Measurements from ENCODE around the gene MACROD2. TPM values are rescaled to one million over a fixed set of nuclear protein-coding genes. Genes with fewer than 3 reads are reported as not detected.

The MACROD2 gene
- total and polyA plus RNA-seq, 4 donors: 0.66 to 10.5 (median 3.3) TPM

- WGBS: 85% methylated on average over 5 of the region's 5 CpGs
- no peak for DNase-seq (ENCODE audit: low spot score)
- no peaks in the 10 kb centered on the region for H3K36me3 ChIP-seq (ENCODE audit: control insufficient read depth in 4 of 4, insufficient read depth in 3 of 4, low read depth in 1 of 4, low read length in 3 of 4)
- TF ChIP-seq CTCF (IDR thresholded peaks at IDR 0.05; ENCODE audit: low read depth, low read length, missing input control) (no peak), JUND (IDR thresholded peaks at IDR 0.05) (no peak), EGR1 (IDR thresholded peaks at IDR 0.05; ENCODE audit: low read depth in 2 of 2) (no peak), YY1 (IDR thresholded peaks at IDR 0.05) (no peak), RXRA (IDR thresholded peaks at IDR 0.05) (no peak), SP1 (IDR thresholded peaks at IDR 0.05) (no peak)
- no peak overlapping the region for H3K4me3 ChIP-seq (ENCODE audit: low read depth in 1 of 3, low read length in 3 of 3)
- no peak overlapping the region for H3K27ac ChIP-seq (ENCODE audit: low read depth in 1 of 2, low read length in 2 of 2)
- no peaks in the 10 kb centered on the region for H3K27me3 ChIP-seq (ENCODE audit: control insufficient read depth in 4 of 4, insufficient read depth in 4 of 4, low read length in 3 of 4)
- no peaks in the 10 kb centered on the region for H3K9me3 ChIP-seq (ENCODE audit: control insufficient read depth in 4 of 4, low read length in 3 of 4)
- no peak overlapping the region for H3K9ac ChIP-seq (ENCODE audit: low read depth in 1 of 2, low read length in 2 of 2)
- H3K4me1 ChIP-seq (ENCODE audit: control insufficient read depth in 4 of 4, insufficient read depth in 4 of 4, low read length in 3 of 4): no peaks in the 10 kb centered on the region
These were observed 1258.1 kb downstream of the MACROD2 start for GRCh38 chr20:15253431-15253830.

- no peaks in the 10 kb centered on the region for H3K4me1 ChIP-seq (ENCODE audit: control insufficient read depth in 4 of 4, insufficient read depth in 4 of 4, low read length in 3 of 4)
- WGBS: 78% methylated on average over 6 of the region's 6 CpGs
- H3K9ac ChIP-seq (ENCODE audit: low read depth in 1 of 2, low read length in 2 of 2): no peak overlapping the region
- no peaks in the 10 kb centered on the region for H3K27me3 ChIP-seq (ENCODE audit: control insufficient read depth in 4 of 4, insufficient read depth in 4 of 4, low read length in 3 of 4)
- no peak overlapping the region for H3K4me3 ChIP-seq (ENCODE audit: low read depth in 1 of 3, low read length in 3 of 3)
- DNase-seq (ENCODE audit: low spot score): no peak
- H3K27ac ChIP-seq (ENCODE audit: low read depth in 1 of 2, low read length in 2 of 2): no peak overlapping the region
- no peaks in the 10 kb centered on the region for H3K36me3 ChIP-seq (ENCODE audit: control insufficient read depth in 4 of 4, insufficient read depth in 3 of 4, low read depth in 1 of 4, low read length in 3 of 4)
- no peaks in the 10 kb centered on the region for H3K9me3 ChIP-seq (ENCODE audit: control insufficient read depth in 4 of 4, low read length in 3 of 4)
- TF ChIP-seq CTCF (IDR thresholded peaks at IDR 0.05; ENCODE audit: low read depth, low read length, missing input control): no peak
- no peak for TF ChIP-seq EGR1 (IDR thresholded peaks at IDR 0.05; ENCODE audit: low read depth in 2 of 2)
- TF ChIP-seq HNF4G (IDR thresholded peaks at IDR 0.05): no peak
- no peak for TF ChIP-seq TAF1 (conservative IDR thresholded peaks at IDR 0.05)
- no peak for TF ChIP-seq HNF4A (conservative IDR thresholded peaks at IDR 0.05)
- TF ChIP-seq ZBTB33 (IDR thresholded peaks at IDR 0.05): no peak
- TF ChIP-seq GABPA (IDR thresholded peaks at IDR 0.05 in 1 of 2, conservative IDR thresholded peaks at IDR 0.05 in 1 of 2): no peak
- no peak for TF ChIP-seq NR2F2 (IDR thresholded peaks at IDR 0.05)
- TF ChIP-seq SP1 (IDR thresholded peaks at IDR 0.05): no peak
- no peak for TF ChIP-seq FOXA1 (IDR thresholded peaks at IDR 0.05)
- TF ChIP-seq JUND (IDR thresholded peaks at IDR 0.05): no peak
- TF ChIP-seq REST (IDR thresholded peaks at IDR 0.05): no peak
- TF ChIP-seq FOXA2 (IDR thresholded peaks at IDR 0.05): no peak
- no peak for TF ChIP-seq ATF3 (IDR thresholded peaks at IDR 0.05)
- no peak for TF ChIP-seq MAX (IDR thresholded peaks at IDR 0.05)
- TF ChIP-seq RXRA (IDR thresholded peaks at IDR 0.05): no peak
- no peak for TF ChIP-seq YY1 (IDR thresholded peaks at IDR 0.05)
These were observed 1261.6 kb downstream of the MACROD2 start for GRCh38 chr20:15256676-15257568.

All from liver (tissue), 9 donors.